Fibroblast of mammary gland (primary cell): ENCODE data around the gene NOVA2.

Experiments
- DNase-seq: peaks from one replicate; pipeline ENCODE4 v3.0.0-alpha.2; 2010; ENCODE audit warnings: low read depth
- H3K4me3 ChIP-seq: 2 replicates; pipeline ENCODE4 v1.5.1; 2011; ENCODE audit warnings: low read depth, mild to moderate bottlenecking, low read length, moderate library complexity; ENCODE audit not compliant: control insufficient read depth
- TF ChIP-seq, protein P1 (sequence below): conservative IDR thresholded peaks from 2 replicates; pipeline ENCODE4 v1.5.1; 2011; ENCODE audit warnings: low read depth, low read length, inconsistent platforms; ENCODE audit not compliant: control insufficient read depth, insufficient read depth

NOVA2 gene

GRCh38 chr19:45962021-45962420 is 11.6 kb downstream of the NOVA2 start:
- H3K4me3 ChIP-seq, result no peak overlapping the region
- TF ChIP-seq, protein P1, sequence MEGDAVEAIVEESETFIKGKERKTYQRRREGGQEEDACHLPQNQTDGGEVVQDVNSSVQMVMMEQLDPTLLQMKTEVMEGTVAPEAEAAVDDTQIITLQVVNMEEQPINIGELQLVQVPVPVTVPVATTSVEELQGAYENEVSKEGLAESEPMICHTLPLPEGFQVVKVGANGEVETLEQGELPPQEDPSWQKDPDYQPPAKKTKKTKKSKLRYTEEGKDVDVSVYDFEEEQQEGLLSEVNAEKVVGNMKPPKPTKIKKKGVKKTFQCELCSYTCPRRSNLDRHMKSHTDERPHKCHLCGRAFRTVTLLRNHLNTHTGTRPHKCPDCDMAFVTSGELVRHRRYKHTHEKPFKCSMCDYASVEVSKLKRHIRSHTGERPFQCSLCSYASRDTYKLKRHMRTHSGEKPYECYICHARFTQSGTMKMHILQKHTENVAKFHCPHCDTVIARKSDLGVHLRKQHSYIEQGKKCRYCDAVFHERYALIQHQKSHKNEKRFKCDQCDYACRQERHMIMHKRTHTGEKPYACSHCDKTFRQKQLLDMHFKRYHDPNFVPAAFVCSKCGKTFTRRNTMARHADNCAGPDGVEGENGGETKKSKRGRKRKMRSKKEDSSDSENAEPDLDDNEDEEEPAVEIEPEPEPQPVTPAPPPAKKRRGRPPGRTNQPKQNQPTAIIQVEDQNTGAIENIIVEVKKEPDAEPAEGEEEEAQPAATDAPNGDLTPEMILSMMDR, result no peak

GRCh38 chr19:45960595-45961235 is 12.9 kb downstream of the NOVA2 start:
- no peak for DNase-seq
- TF ChIP-seq, protein P1, result no peak
- no peak overlapping the region for H3K4me3 ChIP-seq

More at GRCh38 chr19:45962021-45962420, 11.6 kb downstream of the NOVA2 start:
- DNase-seq, result no peak

- no peak overlapping the region for H3K4me3 ChIP-seq
- TF ChIP-seq, protein P1, result no peak
- no peak for DNase-seq
These were observed 14.1 kb downstream of the NOVA2 start for GRCh38 chr19:45959517-45960025.

DNA sequence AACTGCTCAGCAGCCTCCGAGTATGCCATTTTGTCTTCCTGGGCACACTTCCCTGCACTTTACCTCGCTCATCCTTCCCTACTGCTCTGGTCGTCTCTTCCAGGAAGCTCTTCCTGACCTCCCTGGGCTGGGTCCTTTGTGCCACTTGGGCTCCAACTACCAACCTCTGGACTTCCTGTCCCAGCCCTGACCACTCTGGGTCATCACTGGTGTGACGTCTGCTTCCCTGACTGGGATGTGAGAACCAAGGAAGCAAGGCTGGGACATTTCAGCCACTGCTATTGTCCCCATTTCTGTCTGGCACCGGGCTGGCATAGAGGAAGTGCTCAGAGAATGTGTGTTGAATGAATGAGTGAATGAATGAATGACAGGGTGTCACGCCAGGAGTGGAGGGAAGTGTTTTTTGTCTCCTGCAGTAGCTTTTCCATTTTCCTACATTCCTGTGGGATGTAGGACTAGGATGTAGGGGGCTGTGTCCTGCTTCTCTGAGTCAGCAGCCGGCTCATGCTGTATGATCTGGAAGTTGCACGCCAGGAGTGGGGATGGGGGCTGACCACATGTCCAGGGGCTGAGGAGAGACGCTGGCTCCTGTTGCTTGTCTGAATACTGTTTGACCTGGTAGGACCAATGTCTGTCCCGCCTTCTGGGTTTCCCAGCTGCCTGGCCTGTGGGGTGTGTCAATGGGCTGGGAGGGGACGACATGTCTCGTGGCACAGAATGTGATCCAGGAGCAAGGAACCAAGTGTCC is 14.7 kb downstream of the NOVA2 start:
- TF ChIP-seq, protein P1, result no peak
- DNase-seq, result no peak
- no peak overlapping the region for H3K4me3 ChIP-seq

DNA sequence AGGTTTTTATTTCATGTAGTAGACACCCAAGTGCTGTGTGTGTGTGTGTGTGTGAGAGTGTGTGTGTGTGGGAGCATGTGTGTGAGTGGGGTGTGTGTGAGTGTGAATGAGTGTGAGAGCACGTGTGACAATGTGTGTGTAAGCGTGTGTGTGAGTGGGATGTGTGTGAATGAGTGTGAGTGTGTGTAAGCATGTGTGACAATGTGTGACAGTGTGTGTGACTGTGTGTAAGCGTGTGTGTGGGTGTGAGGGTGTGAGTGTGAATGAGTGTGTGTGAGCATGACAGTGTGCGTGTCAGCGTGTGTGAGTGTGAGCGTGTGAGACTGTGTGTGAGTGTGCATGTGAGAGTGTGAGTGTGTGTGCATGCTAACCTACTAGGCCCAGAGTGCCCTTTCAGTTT is 15.3 kb downstream of the NOVA2 start:
- H3K4me3 ChIP-seq, result no peak overlapping the region
- TF ChIP-seq, protein P1, result no peak
- no peak for DNase-seq

DNA sequence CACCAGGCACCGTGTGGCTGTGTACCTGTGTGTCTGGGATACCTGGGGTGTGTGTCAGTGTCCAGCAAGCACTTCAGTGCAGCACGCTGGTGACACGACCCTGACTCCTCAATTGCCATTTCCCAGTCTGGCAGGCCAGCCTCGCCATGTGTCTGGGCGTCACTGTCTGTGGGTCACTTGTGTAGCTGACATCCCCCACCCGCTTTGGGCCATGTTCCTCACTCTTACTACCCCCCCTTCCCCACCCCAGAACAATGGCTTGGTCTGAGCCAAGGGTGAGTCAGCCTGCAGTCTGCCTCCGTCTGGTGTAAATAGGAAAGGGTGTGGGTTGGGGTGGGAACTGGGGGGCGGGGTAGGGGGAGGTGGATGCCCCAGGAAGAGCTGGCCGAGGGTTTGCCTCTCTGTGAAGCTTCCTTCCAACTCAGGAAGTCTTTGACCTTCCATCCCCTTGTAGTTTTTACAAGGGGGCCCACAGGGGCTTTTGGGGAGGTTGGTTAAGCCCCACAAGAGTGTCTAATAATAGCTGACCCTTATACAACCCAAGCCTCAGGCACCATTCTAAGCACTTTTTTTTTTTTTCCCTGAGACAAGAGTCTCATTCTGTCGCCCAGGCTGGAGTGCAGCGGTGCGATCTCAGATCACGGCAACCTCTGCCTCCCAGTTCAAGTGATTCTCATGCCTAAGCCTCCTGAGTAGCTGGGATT is 17.6 kb downstream of the NOVA2 start:
- H3K4me3 ChIP-seq, result no peak overlapping the region
- TF ChIP-seq, protein P1, result no peak
- DNase-seq, result no peak
